Spleen (tissue), 11 donors: Measurements from ENCODE around the gene PCSK4. TPM values are rescaled to one million over a fixed set of nuclear protein-coding genes. Genes with fewer than 3 reads are reported as not detected.

ENCODE experiments used
- DNase-seq: peaks from one replicate; pipeline ENCODE4 v3.0.0-alpha.2; 2020
- H3K27ac ChIP-seq, 8 donors: fragments of 200-600 bp; sonication (generic) in 7 of 8; 1 replicate in 4 of 8; 2 replicates in 4 of 8; pipeline versions ENCODE4 v1.5.0 to v1.8.0; 2016 to 2021; ENCODE audit warnings: inconsistent platforms in 4 of 8, mild to moderate bottlenecking in 4 of 8, moderate library complexity in 1 of 8
- H3K27me3 ChIP-seq, 7 donors: fragments of 200-600 bp; sonication (generic) in 6 of 7; replicated peaks in 1 of 7; 1 replicate in 4 of 7; 2 replicates in 3 of 7; pipeline versions ENCODE4 v1.5.0 to v1.8.0; 2016 to 2021; ENCODE audit warnings: inconsistent platforms in 3 of 7, mild to moderate bottlenecking in 1 of 7
- H3K36me3 ChIP-seq, 6 donors: fragments of 200-600 bp; sonication (generic) in 5 of 6; 1 replicate in 4 of 6; 2 replicates in 2 of 6; pipeline versions ENCODE4 v1.5.0 to v1.8.0; 2016 to 2021; ENCODE audit warnings: inconsistent platforms in 2 of 6
- H3K4me1 ChIP-seq, 6 donors: fragments of 200-600 bp; sonication (generic) in 5 of 6; 1 replicate in 3 of 6; 2 replicates in 3 of 6; pipeline versions ENCODE4 v1.5.0 to v1.8.0; 2016 to 2021; ENCODE audit warnings: inconsistent platforms in 3 of 6
- H3K4me3 ChIP-seq, 8 donors: fragments of 200-600 bp; sonication (generic) in 7 of 8; 1 replicate in 4 of 8; 2 replicates in 4 of 8; pipeline versions ENCODE4 v1.5.0 to v1.8.0; 2016 to 2021; ENCODE audit warnings: inconsistent platforms in 4 of 8, mild to moderate bottlenecking in 4 of 8, moderate library complexity in 2 of 8
- H3K9me3 ChIP-seq, 8 donors: fragments of 200-600 bp; sonication (generic) in 7 of 8; 1 replicate in 4 of 8; 2 replicates in 4 of 8; pipeline versions ENCODE4 v1.5.0 to v1.8.0; 2016 to 2021; ENCODE audit warnings: inconsistent platforms in 4 of 8
- POLR2A ChIP-seq, 3 donors: fragments of 450-650 bp; IDR thresholded peaks; one replicate each; pipeline ENCODE4 v1.5.1; 2017; ENCODE audit warnings: antibody characterized with exemption in 3 of 3, mild to moderate bottlenecking in 1 of 3
- POLR2AphosphoS5 ChIP-seq, 3 donors: sonication (generic); formaldehyde crosslinking; IDR thresholded peaks; one replicate each; pipeline ENCODE4 v1.5.1; 2017; ENCODE audit warnings: antibody characterized with exemption in 3 of 3
- WGBS, 5 donors: extraction: QIAGEN DNeasy Blood & Tissue Kit in 3 of 5; methylation state at CpG; one replicate each; pipeline versions ENCODE4 v1.1.5 to v1.1.7; 2013 to 2018; 5-methylcytosine and 5-hydroxymethylcytosine counted together
- intact Hi-C: fragments of 100-400 bp; cut with DNase I; formaldehyde crosslinking; loops from one replicate; pipeline ENCODE4 v1.15.0; 2023; ENCODE audit warnings: low total_unique reads
- polyA plus RNA-seq, 3 donors: library from polyadenylated mRNA; stranded (reverse); fragments of 200-250 nt; gene quantifications; one replicate each; pipeline ENCODE4 v1.2.1, GENCODE V29; 2013
- total RNA-seq, 7 donors: library from RNA; depleted of rRNA in 3 of 7; stranded (reverse); fragments of >200 nt in 3 of 7; fragmentation: NEBNext Ultra II Directional in 4 of 7; extraction: Animal tissue kit (Norgen Biotek cat#: 25700) in 4 of 7; gene quantifications; one replicate each; pipeline versions ENCODE4 v1.1.0 to v1.2.1, GENCODE V29; 2016 to 2021
- TF ChIP-seq, protein P1 (sequence below), 11 experiments: fragments of 200-600 bp in 7 of 11; fragments of 450-650 bp in 4 of 11; sonication (generic) in 4 of 11; IDR thresholded peaks in 8 of 11; conservative IDR thresholded peaks in 3 of 11; 1 replicate in 7 of 11; 2 replicates in 4 of 11; pipeline versions ENCODE4 v1.4.0 to v1.8.0; 2016 to 2021; ENCODE audit warnings: antibody characterized with exemption in 11 of 11, inconsistent platforms in 4 of 11, mild to moderate bottlenecking in 1 of 11
- donor health status: healthy with polysubstance abuse.
- donor health status: DM: no; HTN: no; CAD: no; lungs with moderate emphysema.
- donor health status: DM: no; HTN: no; CAD: no.
- donor health status: Bipolar disorder and iron deficiency.
- donor health status: healthy.
- donor health status: DM: no; HTN: no; CAD: no.
- donor health status: DM: yes; HTN: yes; CAD: no.

The PCSK4 gene
- total and polyA plus RNA-seq, 10 donors, result 1.1 to 4.2 (median 1.9) TPM

DNA sequence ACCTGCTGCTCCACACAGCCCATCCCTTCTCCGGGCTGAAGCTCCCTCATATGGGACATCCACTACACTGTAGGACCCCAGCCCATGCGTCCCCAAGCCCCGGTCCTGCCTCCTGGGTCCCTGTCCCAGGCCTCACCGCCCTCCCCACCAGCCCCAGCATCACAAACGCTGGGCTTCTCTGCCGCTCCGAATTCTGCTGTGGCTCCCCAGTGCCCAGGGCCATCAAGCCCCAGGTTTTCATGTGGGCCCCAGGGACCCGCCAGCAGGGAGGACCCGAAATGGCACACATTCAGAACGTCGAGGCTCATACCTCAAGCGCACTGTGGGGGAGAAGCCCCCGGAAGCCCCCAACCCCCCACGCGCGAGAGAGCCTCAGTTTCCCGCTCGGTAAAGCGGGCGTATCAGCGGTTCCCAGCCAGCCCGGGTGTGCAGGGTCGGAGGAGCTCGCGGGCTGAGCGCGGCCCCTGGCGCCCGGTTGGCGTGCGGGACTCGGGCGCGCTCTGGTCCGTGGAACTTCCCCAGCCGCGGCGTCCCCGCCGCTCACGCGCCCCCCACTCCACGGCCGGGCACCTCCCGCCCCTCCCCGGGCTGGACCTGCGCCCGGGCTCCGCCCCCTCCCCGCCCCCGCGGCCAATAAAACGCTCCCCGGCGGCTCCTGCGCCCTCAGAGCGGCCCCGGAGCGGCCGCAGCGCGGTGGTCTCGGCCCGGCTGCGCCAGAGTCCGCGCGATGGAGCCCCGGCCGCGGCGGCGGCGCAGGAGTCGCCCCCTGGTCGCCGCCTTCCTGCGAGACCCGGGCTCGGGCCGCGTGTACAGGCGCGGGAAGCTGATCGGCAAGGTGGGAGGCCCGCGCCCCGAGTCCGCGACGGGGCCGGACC lies 33.5 kb upstream of the PCSK4 start, which contains the start of gene PLK5:
TSS of gene PLK5 (plus strand) at position 666 of the 875 bp plus-strand sequence. CDS start 2,920 bp downstream, outside the sequence.
- H3K4me3 ChIP-seq, result peak within 1 kb of the TSS in 2 of 8 donors; percentile 6 to 48
- WGBS, 5 donors, result 11 to 41% (median 13%) methylated on average over 19 to 92 of the region's 92 CpGs
- DNase-seq, result no peak
- H3K4me1 ChIP-seq, result peaks cover 0 to 11% (median 3%) of the 10 kb centered on the region in 6 donors
- intact Hi-C loops, result no loop called here
- TF ChIP-seq POLR2AphosphoS5 (IDR thresholded peaks at IDR 0.05) (no peak), POLR2A (IDR thresholded peaks at IDR 0.05) (no peak)
- TF ChIP-seq, protein P1, sequence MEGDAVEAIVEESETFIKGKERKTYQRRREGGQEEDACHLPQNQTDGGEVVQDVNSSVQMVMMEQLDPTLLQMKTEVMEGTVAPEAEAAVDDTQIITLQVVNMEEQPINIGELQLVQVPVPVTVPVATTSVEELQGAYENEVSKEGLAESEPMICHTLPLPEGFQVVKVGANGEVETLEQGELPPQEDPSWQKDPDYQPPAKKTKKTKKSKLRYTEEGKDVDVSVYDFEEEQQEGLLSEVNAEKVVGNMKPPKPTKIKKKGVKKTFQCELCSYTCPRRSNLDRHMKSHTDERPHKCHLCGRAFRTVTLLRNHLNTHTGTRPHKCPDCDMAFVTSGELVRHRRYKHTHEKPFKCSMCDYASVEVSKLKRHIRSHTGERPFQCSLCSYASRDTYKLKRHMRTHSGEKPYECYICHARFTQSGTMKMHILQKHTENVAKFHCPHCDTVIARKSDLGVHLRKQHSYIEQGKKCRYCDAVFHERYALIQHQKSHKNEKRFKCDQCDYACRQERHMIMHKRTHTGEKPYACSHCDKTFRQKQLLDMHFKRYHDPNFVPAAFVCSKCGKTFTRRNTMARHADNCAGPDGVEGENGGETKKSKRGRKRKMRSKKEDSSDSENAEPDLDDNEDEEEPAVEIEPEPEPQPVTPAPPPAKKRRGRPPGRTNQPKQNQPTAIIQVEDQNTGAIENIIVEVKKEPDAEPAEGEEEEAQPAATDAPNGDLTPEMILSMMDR (IDR thresholded peaks at IDR 0.05 in 8 of 11, conservative IDR thresholded peaks at IDR 0.05 in 3 of 11), result no peak
- no peaks in the 10 kb centered on the region for H3K36me3 ChIP-seq
- no peak within 1 kb of the TSS for H3K27ac ChIP-seq
- peaks cover 0 to 97% (median 65%) of the 10 kb centered on the region in 7 donors for H3K27me3 ChIP-seq
- H3K9me3 ChIP-seq, result no peaks in the 10 kb centered on the region

DNA sequence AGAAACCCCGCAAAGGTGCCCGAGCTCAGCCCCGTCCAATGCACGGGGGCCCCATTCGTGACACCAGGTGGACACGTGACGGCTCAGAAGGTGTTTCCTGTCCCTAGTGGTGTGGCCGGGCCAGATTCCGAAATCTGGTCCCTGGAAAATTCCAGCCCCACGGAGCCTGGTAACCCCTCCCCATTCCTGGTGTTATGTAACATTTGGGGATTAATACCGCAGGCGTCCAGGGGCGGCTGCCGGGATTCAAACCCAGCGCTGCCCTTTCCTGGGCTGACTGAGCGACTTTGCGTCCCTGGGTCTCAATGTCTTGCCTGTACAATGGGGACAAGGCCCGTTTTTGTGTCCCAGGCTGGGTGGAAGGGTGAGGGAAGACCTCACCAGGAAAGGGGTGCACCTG lies 32.7 kb upstream of the PCSK4 start:
- no peak for DNase-seq
- TF ChIP-seq, protein P1 (IDR thresholded peaks at IDR 0.05 in 8 of 11, conservative IDR thresholded peaks at IDR 0.05 in 3 of 11), result no peak
- no peak for TF ChIP-seq POLR2AphosphoS5 (IDR thresholded peaks at IDR 0.05)
- no peak for TF ChIP-seq POLR2A (IDR thresholded peaks at IDR 0.05)
- Histone ChIP-seq H3K36me3 (no peaks in the 10 kb centered on the region), H3K27me3 (peaks cover 0 to 98% (median 64%) of the 10 kb centered on the region in 7 donors), H3K9me3 (no peaks in the 10 kb centered on the region), H3K4me3 (no peak overlapping the region), H3K27ac (no peak overlapping the region), H3K4me1 (peaks cover 0 to 11% (median 3%) of the 10 kb centered on the region in 6 donors)
- 71 to 74% (median 72%) methylated on average over 12 to 18 of the region's 18 CpGs for WGBS, 5 donors
- intact Hi-C loops, result no loop called here

DNA sequence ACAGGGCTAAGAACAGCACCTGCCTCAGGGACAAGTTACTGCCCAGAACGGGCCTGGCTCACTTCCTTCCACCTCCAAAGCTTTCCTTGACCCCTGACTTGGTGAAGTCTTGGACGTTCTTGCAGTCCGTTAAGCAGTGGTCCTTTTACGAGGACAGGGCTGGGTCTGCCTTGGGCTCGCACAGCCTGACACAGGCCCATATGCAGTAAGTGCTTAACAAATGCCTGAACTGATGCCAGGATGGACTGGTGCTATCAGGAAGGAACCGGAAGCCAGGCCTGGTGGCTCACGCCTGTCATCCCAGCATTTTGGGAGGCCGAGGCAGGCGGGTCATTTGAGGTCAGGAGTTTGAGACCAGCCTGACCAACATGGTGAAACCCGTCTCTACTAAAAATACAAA lies 31.9 kb upstream of the PCSK4 start:
- Histone ChIP-seq H3K27ac (no peak overlapping the region), H3K4me3 (no peak overlapping the region), H3K4me1 (peaks cover 0 to 11% (median 3%) of the 10 kb centered on the region in 6 donors), H3K9me3 (no peaks in the 10 kb centered on the region), H3K36me3 (no peaks in the 10 kb centered on the region), H3K27me3 (peaks cover 0 to 98% (median 59%) of the 10 kb centered on the region in 7 donors)
- intact Hi-C loops, result no loop called here
- TF ChIP-seq, protein P1 (IDR thresholded peaks at IDR 0.05 in 8 of 11, conservative IDR thresholded peaks at IDR 0.05 in 3 of 11), result no peak
- TF ChIP-seq POLR2AphosphoS5 (IDR thresholded peaks at IDR 0.05), result no peak
- TF ChIP-seq POLR2A (IDR thresholded peaks at IDR 0.05), result no peak
- no peak for DNase-seq
- WGBS, 5 donors, result 50 to 72% (median 68%) methylated on average over 10 of the region's 10 CpGs

DNA sequence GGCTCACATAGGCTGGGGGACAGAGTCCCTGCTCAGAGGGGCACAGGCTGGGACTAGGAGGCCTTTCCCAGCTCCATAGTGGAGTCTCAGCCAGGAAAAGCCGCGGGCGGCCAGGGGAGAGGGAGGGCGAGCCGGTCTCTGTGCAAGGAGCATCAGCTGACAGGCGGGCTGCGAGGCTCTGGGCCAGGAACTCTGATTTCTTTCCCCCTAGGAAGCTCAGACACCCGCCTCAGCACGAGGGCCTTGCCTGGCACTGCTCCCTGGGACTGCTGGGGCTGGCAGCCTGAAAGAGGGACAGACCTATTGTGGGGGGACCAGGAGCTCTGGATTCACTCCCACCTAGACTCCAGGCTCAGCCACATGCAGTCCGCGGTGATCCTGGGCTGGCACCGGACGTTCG lies 31.5 kb upstream of the PCSK4 start:
- H3K27me3 ChIP-seq, result peaks cover 0 to 98% (median 59%) of the 10 kb centered on the region in 7 donors
- 63 to 88% (median 73%) methylated on average over 5 to 14 of the region's 14 CpGs for WGBS, 5 donors
- H3K27ac ChIP-seq, result no peak overlapping the region
- peaks cover 0 to under 1% (median 0%) of the 10 kb centered on the region in 8 donors for H3K9me3 ChIP-seq
- TF ChIP-seq POLR2AphosphoS5 (IDR thresholded peaks at IDR 0.05), result no peak
- TF ChIP-seq POLR2A (IDR thresholded peaks at IDR 0.05), result no peak
- TF ChIP-seq, protein P1 (IDR thresholded peaks at IDR 0.05 in 8 of 11, conservative IDR thresholded peaks at IDR 0.05 in 3 of 11), result no peak
- no peaks in the 10 kb centered on the region for H3K36me3 ChIP-seq
- H3K4me3 ChIP-seq, result no peak overlapping the region
- no peak for DNase-seq
- intact Hi-C loops, result no loop called here
- H3K4me1 ChIP-seq, result peaks cover 0 to 11% (median 3%) of the 10 kb centered on the region in 6 donors
